ENCODE data around the gene USP5. TPM values are rescaled to one million over a fixed set of nuclear protein-coding genes. Genes with fewer than 3 reads are reported as not detected.

USP5 gene
- total RNA-seq, 2 experiments from 2014 or later, result 70.4 to 129 TPM

- no TSS peak for BruUV-seq (replicated peaks)
- Histone ChIP-seq H3K36me3 (ENCODE audit: insufficient read depth, low read length) (peaks cover 81% of the 10 kb centered on the region), H3K79me2 (ENCODE audit: insufficient read depth, low read depth, low read length) (peaks cover 16% of the 10 kb centered on the region; the same call in 1 of the 2 replicates), H3K4me3 (ENCODE audit: low read depth, low read length, poor library complexity, severe bottlenecking) (peak overlapping the region; percentile 93), H3K9me3 (ENCODE audit: low read length) (no peaks in the 10 kb centered on the region), H3K4me1 (ENCODE audit: insufficient read depth, low read length, poor library complexity, severe bottlenecking) (peaks cover 47% of the 10 kb centered on the region), H2AFZ (ENCODE audit: low read length) (no peak overlapping the region), H3K4me2 (ENCODE audit: low read length) (peak overlapping the region; percentile 100), H3K27ac (ENCODE audit: low read depth, low read length, poor library complexity, severe bottlenecking) (no peak overlapping the region), H4K20me1 (ENCODE audit: insufficient read depth, low read length) (0 out of 2 replicates have a peak, but pooled peaks cover 8% of the 10 kb centered on the region), H3K9me2 (ENCODE audit: insufficient read depth, low read length) (no peaks in the 10 kb centered on the region)
- ChIA-PET POLR2A (interaction anchor here (0.6 to 6.0 kb wide), 9 partner anchors 8 to 1483 kb away, joined by 3 to 60 read pairs (median 4); partner anchors contain the start of genes CDCA3, GNB3 and USP5), CTCF (ENCODE audit: unreplicated experiment) (interaction anchor here (0.5 to 2.0 kb wide), 4 partner anchors 14 to 143 kb away, joined by 3 to 7 read pairs (median 5); partner anchors contain the start of gene USP5)
- TF ChIP-seq EZH2phosphoT487 (IDR thresholded peaks at IDR 0.05; ENCODE audit: borderline replicate concordance, low read depth, low read length) (no peak), CTCF (conservative IDR thresholded peaks at IDR 0.05; ENCODE audit: low read length) (no peak)
- intact Hi-C loops (cut with micrococcal nuclease; ENCODE audit: unreplicated experiment), result loop anchor here (1.0 to 5.0 kb wide), 2 partner anchors 15 to 225 kb away; partner anchors contain the start of genes C1R and USP5
- no peak for DNase-seq (ENCODE audit: low spot score)
These were observed 15.0 kb downstream of the USP5 start for GRCh38 chr12:6866920-6867412.

- POLR2A ChIA-PET, result interaction anchor here (0.5 to 6.0 kb wide), 9 partner anchors 15 to 365 kb away, joined by 3 to 60 read pairs (median 3); partner anchors contain the start of genes CDCA3, GNB3 and USP5
- CTCF ChIA-PET (ENCODE audit: unreplicated experiment), result interaction anchor here (1.0 to 2.0 kb wide), 4 partner anchors 15 to 28 kb away, joined by 4 to 7 read pairs (median 6); partner anchors contain the start of gene USP5
- DNase-seq (ENCODE audit: low spot score), result peak; percentile 79
- Histone ChIP-seq H3K9me3 (ENCODE audit: low read length) (no peaks in the 10 kb centered on the region), H3K4me3 (ENCODE audit: low read depth, low read length, poor library complexity, severe bottlenecking) (peak within 1 kb of the TSS; percentile 93), H2AFZ (ENCODE audit: low read length) (peak within 1 kb of the TSS; percentile 36; the same call in 1 of the 2 replicates), H3K4me1 (ENCODE audit: insufficient read depth, low read length, poor library complexity, severe bottlenecking) (peaks cover 51% of the 10 kb centered on the region), H3K36me3 (ENCODE audit: insufficient read depth, low read length) (peaks cover 79% of the 10 kb centered on the region), H3K27ac (ENCODE audit: low read depth, low read length, poor library complexity, severe bottlenecking) (peak within 1 kb of the TSS; percentile 66), H3K79me2 (ENCODE audit: insufficient read depth, low read depth, low read length) (peaks cover 18% of the 10 kb centered on the region; the same call in 1 of the 2 replicates), H3K4me2 (ENCODE audit: low read length) (peak within 1 kb of the TSS; percentile 100), H4K20me1 (ENCODE audit: insufficient read depth, low read length) (0 out of 2 replicates have a peak, but pooled peaks cover 10% of the 10 kb centered on the region), H3K9me2 (ENCODE audit: insufficient read depth, low read length) (no peaks in the 10 kb centered on the region)
- intact Hi-C loops (cut with micrococcal nuclease; ENCODE audit: unreplicated experiment), result loop anchor here (1.0 to 5.0 kb wide), 4 partner anchors 15 to 225 kb away; partner anchors contain the start of genes C1R, GNB3 and USP5
- no TSS peak for BruUV-seq (replicated peaks)
- TF ChIP-seq EZH2phosphoT487 (IDR thresholded peaks at IDR 0.05; ENCODE audit: borderline replicate concordance, low read depth, low read length) (no peak), CTCF (conservative IDR thresholded peaks at IDR 0.05; ENCODE audit: low read length) (no peak)
These were observed 15.7 kb downstream of the USP5 start, which contains the start of gene TPI1 for GRCh38 chr12:6867413-6868210. TSS of gene TPI1 (plus strand) at chr12:6867531. CDS start at chr12:6867567, 36 bp downstream.

All from OCI-LY7 (cell line).